Epithelial cell of proximal tubule (primary cell): Measurements from ENCODE around the gene TMCO4. TPM values are rescaled to one million over a fixed set of nuclear protein-coding genes. Genes with fewer than 3 reads are reported as not detected.
A peak's percentile ranks its signal among the peaks of the same experiment; 100 is the strongest.

Source experiments
- DNase-seq: peaks from one replicate; pipeline ENCODE4 v3.0.0-alpha.2; 2011; ENCODE audit warnings: low read depth
- H3K4me3 ChIP-seq: 2 replicates; pipeline ENCODE4 v1.5.1; 2011; ENCODE audit warnings: low read depth, mild to moderate bottlenecking, low read length
- CTCF ChIP-seq: conservative IDR thresholded peaks from 2 replicates; pipeline ENCODE4 v1.5.1; 2012; ENCODE audit warnings: low read depth, mild to moderate bottlenecking, low read length
- total RNA-seq: library from RNA; depleted of rRNA; stranded (reverse); fragments of >200 nt; gene quantifications from 2 replicates; pipeline ENCODE4 v1.2.3, GENCODE V29; 2015

TMCO4 gene
- total RNA-seq, 1 donor from 2014 or later: 9.8 TPM

GRCh38 chr1:19664453-19665185, 135.1 kb downstream of the TMCO4 start, which contains the start of gene HTR6:
Gene HTR6, plus strand, starts transcription at chr1:19664875. Its CDS starts 879 bp downstream, at chr1:19665754.
- no peak for DNase-seq
- no peak for TF ChIP-seq CTCF
- H3K4me3 ChIP-seq: no peak within 1 kb of the TSS

- no peak overlapping the region for H3K4me3 ChIP-seq
- TF ChIP-seq CTCF: no peak
- DNase-seq: no peak
These were observed 137.4 kb downstream of the TMCO4 start for GRCh38 chr1:19662313-19662712.

GRCh38 chr1:19661721-19662228, 137.9 kb downstream of the TMCO4 start:
- TF ChIP-seq CTCF: peak; percentile 66
- no peak overlapping the region for H3K4me3 ChIP-seq
- no peak for DNase-seq

- DNase-seq: no peak
- no peak overlapping the region for H3K4me3 ChIP-seq
- TF ChIP-seq CTCF: no peak
These were observed 141.5 kb downstream of the TMCO4 start for GRCh38 chr1:19658186-19658585.

GRCh38 chr1:19657511-19657910, 142.2 kb downstream of the TMCO4 start:
- TF ChIP-seq CTCF: no peak
- no peak overlapping the region for H3K4me3 ChIP-seq
- DNase-seq: no peak

GRCh38 chr1:19656780-19657466, 142.8 kb downstream of the TMCO4 start:
- TF ChIP-seq CTCF: no peak
- DNase-seq: no peak
- H3K4me3 ChIP-seq: no peak overlapping the region
